GM19099 (cell line): ENCODE data around the gene IER2.

Source experiments
- POLR2A ChIP-seq: IDR thresholded peaks from 3 replicates; pipeline ENCODE4 v1.6.1; 2011; ENCODE audit warnings: low read depth; ENCODE audit not compliant: insufficient read length; ENCODE audit errors: extremely low read depth

IER2 gene

DNA sequence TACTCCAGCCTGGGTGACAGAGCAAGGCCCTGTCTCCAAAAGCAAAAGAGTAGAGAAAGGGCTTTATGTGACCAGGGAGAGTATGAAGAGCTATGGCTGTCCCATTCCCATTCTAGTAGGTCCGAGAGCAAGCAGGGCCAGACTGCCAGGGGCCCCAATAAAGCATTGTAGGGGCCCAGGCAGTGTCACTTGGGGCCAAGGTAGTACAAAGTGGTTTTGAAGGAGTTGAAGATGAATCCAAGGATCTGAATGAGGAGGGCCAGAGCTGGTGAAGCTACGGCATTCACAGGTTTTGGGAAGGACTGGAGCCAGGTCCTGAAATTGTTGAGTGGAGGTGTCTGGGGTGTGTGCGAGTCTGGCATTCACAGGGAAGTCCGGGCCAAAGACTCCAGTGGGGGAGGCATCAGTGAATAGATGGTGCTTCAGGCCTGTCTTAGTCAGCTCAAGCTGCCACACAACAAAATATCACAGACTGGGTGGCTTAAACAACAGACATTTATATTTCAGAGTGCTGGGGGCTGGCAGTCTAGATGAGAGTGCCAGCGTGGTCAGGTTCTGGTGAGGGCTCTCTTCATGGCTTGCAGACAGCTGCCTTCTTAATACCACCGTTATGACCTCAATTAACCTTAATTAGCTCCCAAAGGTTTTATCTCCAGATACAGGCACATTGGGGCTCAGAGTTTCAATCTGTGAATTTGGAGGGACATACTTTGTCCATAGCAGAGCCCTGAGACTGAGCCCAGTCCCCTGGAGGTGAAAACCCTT lies 22.2 kb upstream of the IER2 start:
- no peak for TF ChIP-seq POLR2A

- no peak for TF ChIP-seq POLR2A
Observed at GRCh38 chr19:13128583-13128982, 21.6 kb upstream of the IER2 start.

DNA sequence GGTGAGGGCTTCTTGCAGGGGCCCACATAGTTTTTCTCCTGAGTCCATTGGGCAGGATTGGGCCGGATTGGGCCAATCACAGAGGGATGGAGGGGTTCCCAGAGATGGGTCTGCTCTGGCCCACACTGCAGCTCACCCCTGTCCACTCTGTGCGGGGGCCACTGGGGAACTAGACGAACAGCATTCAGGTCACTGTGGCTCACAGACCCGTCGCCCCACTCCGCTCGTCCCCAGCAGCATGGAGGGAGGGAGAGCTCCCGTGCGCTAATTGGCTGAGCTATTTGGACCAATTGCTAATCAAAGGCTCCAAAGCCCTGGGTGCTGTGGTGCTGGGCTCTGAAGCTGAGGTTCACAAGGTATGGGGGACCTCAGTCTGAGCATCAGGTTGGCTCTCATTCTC lies 20.8 kb upstream of the IER2 start:
- TF ChIP-seq POLR2A, result no peak

- TF ChIP-seq POLR2A, result no peak
Observed at GRCh38 chr19:13130886-13131490, 19.2 kb upstream of the IER2 start.

DNA sequence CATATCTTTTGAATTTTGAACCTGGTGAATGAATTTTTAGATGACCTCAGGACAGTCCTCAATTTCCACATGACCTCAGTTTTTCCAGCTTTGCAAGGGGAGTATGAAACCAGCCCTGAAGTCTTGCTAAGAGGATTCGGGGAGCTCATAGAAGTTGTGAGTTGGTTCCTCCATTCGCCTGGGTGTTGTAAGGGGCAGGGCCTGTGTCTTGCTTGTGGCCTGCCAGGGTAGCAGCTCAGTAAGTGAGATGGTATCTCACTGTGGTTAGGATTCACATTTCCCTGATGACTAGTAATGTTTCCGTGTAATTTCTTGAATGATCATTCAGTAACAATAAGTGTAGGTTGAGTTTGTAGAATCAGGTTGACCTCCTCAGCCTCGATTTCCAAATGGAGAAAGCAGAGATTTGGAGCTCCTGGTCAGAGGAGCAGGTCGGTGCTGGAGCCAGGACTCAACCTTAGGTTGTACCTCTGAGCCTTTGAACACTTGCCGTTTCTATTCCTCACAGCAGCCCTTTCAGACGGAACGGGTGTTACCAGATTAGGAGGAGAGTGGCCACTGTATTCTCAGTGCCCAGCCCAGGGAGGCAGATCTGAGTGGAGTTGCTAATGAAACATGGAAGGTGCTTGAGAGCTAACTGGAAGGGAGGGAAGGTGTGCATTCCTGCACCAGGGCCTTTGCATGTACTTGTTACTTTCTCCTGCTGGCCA lies 17.6 kb upstream of the IER2 start:
- TF ChIP-seq POLR2A, result no peak

- no peak for TF ChIP-seq POLR2A
Observed at GRCh38 chr19:13133241-13133870, 16.9 kb upstream of the IER2 start.

DNA sequence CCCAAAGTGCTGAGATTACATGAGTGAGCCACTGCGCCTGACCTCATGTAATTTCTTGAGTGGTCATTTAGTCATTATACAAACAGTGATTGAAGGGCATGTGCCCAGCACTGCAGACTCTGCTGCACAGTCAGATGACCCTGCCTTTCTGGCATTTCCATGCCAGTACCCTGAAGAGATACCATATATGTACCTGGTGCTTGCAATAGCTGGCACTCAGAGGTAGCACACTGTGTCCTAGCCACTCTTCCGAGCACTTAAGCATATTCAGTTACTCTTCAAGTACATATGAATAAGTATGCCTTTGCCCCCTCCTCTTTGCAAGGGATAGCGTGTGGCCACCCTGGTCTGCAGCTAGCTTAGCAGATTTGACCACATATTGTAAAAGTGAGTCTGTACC lies 15.6 kb upstream of the IER2 start:
- TF ChIP-seq POLR2A, result no peak

DNA sequence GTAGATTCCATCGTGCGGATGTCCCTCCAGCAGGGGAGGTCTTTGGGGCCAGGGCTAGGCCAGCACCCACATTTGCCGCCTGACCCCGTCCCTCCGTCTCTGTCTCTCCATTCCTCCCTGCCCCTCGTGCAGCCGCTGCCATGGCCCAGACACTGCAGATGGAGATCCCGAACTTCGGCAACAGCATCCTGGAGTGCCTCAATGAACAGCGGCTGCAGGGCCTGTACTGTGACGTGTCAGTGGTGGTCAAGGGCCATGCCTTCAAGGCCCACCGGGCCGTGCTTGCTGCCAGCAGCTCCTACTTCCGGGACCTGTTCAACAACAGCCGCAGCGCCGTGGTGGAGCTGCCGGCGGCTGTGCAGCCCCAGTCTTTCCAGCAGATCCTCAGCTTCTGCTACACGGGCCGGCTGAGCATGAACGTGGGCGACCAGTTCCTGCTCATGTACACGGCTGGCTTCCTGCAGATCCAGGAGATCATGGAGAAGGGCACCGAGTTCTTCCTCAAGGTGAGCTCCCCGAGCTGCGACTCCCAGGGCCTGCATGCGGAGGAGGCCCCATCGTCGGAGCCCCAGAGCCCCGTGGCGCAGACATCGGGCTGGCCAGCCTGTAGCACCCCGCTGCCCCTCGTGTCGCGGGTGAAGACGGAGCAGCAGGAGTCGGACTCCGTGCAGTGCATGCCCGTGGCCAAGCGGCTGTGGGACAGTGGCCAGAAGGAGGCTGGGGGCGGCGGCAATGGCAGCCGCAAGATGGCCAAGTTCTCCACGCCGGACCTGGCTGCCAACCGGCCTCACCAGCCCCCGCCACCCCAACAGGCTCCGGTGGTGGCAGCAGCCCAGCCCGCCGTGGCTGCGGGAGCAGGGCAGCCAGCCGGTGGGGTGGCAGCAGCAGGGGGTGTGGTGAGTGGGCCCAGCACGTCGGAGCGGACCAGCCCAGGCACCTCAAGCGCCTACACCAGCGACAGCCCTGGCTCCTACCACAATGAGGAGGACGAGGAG lies 14.8 kb upstream of the IER2 start:
- no peak for TF ChIP-seq POLR2A

GRCh38 chr19:13137290-13137794 lies 12.9 kb upstream of the IER2 start:
- TF ChIP-seq POLR2A, result no peak

GRCh38 chr19:13138171-13138915 lies 11.9 kb upstream of the IER2 start:
- no peak for TF ChIP-seq POLR2A

GRCh38 chr19:13138916-13139198 lies 11.4 kb upstream of the IER2 start:
- no peak for TF ChIP-seq POLR2A

- TF ChIP-seq POLR2A, result no peak
Observed at GRCh38 chr19:13139633-13140311, 10.4 kb upstream of the IER2 start.
